Measurements from ENCODE around the gene CTNNA2. TPM values are rescaled to one million over a fixed set of nuclear protein-coding genes. Genes with fewer than 3 reads are reported as not detected.

CTNNA2 gene
- total and polyA plus RNA-seq, 7 donors, result 0.03 to 0.36 (median 0.17) TPM; not detected in 4

GRCh38 chr2:79835911-79836310, 323.1 kb downstream of the CTNNA2 start:
- no peaks in the 10 kb centered on the region for H3K4me1 ChIP-seq
- no peak overlapping the region for H3K27ac ChIP-seq
- H3K9me3 ChIP-seq, result no peaks in the 10 kb centered on the region
- ATAC-seq (no peak), DNase-seq (no peak)
- no peaks in the 10 kb centered on the region for H3K36me3 ChIP-seq (ENCODE audit: insufficient read depth in 1 of 2, low read depth in 1 of 2)
- no peaks in the 10 kb centered on the region for H3K27me3 ChIP-seq (ENCODE audit: insufficient read depth in 3 of 3, low read length in 2 of 3)
- WGBS, 3 donors, result 71 to 85% (median 79%) methylated on average over 1 of the region's 1 CpG
- no peak for TF ChIP-seq CTCF (IDR thresholded peaks at IDR 0.05)
- H3K4me3 ChIP-seq, result no peak overlapping the region
- intact Hi-C loops (cut with DNase I), result no loop called here

GRCh38 chr2:79844011-79844410, 331.2 kb downstream of the CTNNA2 start:
- 47 to 75% (median 53%) methylated on average over 1 of the region's 1 CpG for WGBS, 3 donors

GRCh38 chr2:79846878-79847277, 334.0 kb downstream of the CTNNA2 start:
- 59 to 87% (median 70%) methylated on average over 1 of the region's 1 CpG for WGBS, 3 donors
- no peak for TF ChIP-seq CTCF (IDR thresholded peaks at IDR 0.05)
- intact Hi-C loops (cut with DNase I), result no loop called here
- Histone ChIP-seq H3K4me3 (no peak overlapping the region), H3K36me3 (ENCODE audit: insufficient read depth in 1 of 2, low read depth in 1 of 2) (no peaks in the 10 kb centered on the region), H3K4me1 (no peaks in the 10 kb centered on the region), H3K27ac (no peak overlapping the region), H3K27me3 (ENCODE audit: insufficient read depth in 3 of 3, low read length in 2 of 3) (no peaks in the 10 kb centered on the region), H3K9me3 (no peaks in the 10 kb centered on the region)
- ATAC-seq, result no peak
- no peak for DNase-seq

More at GRCh38 chr2:79844011-79844410, 331.2 kb downstream of the CTNNA2 start:
- Histone ChIP-seq H3K36me3 (ENCODE audit: insufficient read depth in 1 of 2, low read depth in 1 of 2) (no peaks in the 10 kb centered on the region), H3K4me3 (no peak overlapping the region), H3K27me3 (ENCODE audit: insufficient read depth in 3 of 3, low read length in 2 of 3) (no peaks in the 10 kb centered on the region), H3K4me1 (no peaks in the 10 kb centered on the region), H3K27ac (no peak overlapping the region), H3K9me3 (no peaks in the 10 kb centered on the region)
- ATAC-seq (no peak), DNase-seq (no peak)
- TF ChIP-seq CTCF (IDR thresholded peaks at IDR 0.05), result no peak
- intact Hi-C loops (cut with DNase I), result no loop called here

- no peak for TF ChIP-seq CTCF (IDR thresholded peaks at IDR 0.05)
- ATAC-seq (no peak), DNase-seq (no peak)
- Histone ChIP-seq H3K27me3 (ENCODE audit: insufficient read depth in 3 of 3, low read length in 2 of 3) (no peaks in the 10 kb centered on the region), H3K9me3 (no peaks in the 10 kb centered on the region), H3K4me1 (no peaks in the 10 kb centered on the region), H3K36me3 (ENCODE audit: insufficient read depth in 1 of 2, low read depth in 1 of 2) (no peaks in the 10 kb centered on the region), H3K27ac (no peak overlapping the region), H3K4me3 (no peak overlapping the region)
- intact Hi-C loops (cut with DNase I), result no loop called here
Measured at GRCh38 chr2:79849241-79849640, 336.4 kb downstream of the CTNNA2 start.

- no peak overlapping the region for H3K4me3 ChIP-seq
- 63 to 92% (median 78%) methylated on average over 1 of the region's 1 CpG for WGBS, 3 donors
- intact Hi-C loops (cut with DNase I), result no loop called here
- no peaks in the 10 kb centered on the region for H3K9me3 ChIP-seq
- no peaks in the 10 kb centered on the region for H3K36me3 ChIP-seq (ENCODE audit: insufficient read depth in 1 of 2, low read depth in 1 of 2)
- no peaks in the 10 kb centered on the region for H3K4me1 ChIP-seq
- TF ChIP-seq CTCF (IDR thresholded peaks at IDR 0.05), result no peak
- ATAC-seq, result no peak
- no peaks in the 10 kb centered on the region for H3K27me3 ChIP-seq (ENCODE audit: insufficient read depth in 3 of 3, low read length in 2 of 3)
- no peak for DNase-seq
- H3K27ac ChIP-seq, result no peak overlapping the region
Measured at GRCh38 chr2:79849949-79850348, 337.1 kb downstream of the CTNNA2 start.
